MM.1S (cell line): ENCODE measurements around the gene DNAJC27.

ENCODE experiments used
- DNase-seq: peaks from one replicate; pipeline ENCODE4 v3.0.0-alpha.2; 2015
- H2AFZ ChIP-seq: fragments of 300-600 bp; sonication (generic); 2 replicates; pipeline ENCODE4 v1.6.0; 2016; ENCODE audit warnings: antibody characterized with exemption, low read length
- H3F3A ChIP-seq: fragments of 300-600 bp; sonication (generic); 2 replicates; pipeline ENCODE4 v1.6.1; 2016; ENCODE audit warnings: mild to moderate bottlenecking, antibody characterized with exemption, low read length, moderate library complexity, mixed read lengths; ENCODE audit not compliant: insufficient read depth
- H3K27ac ChIP-seq: fragments of 300-600 bp; sonication (generic); 2 replicates; pipeline ENCODE4 v1.5.1; 2016; ENCODE audit warnings: mild to moderate bottlenecking, low read length
- H3K27me3 ChIP-seq: fragments of 300-600 bp; sonication (generic); replicated peaks from 2 replicates; pipeline ENCODE4 v1.6.0; 2016; ENCODE audit warnings: low read length; ENCODE audit not compliant: insufficient read depth
- H3K36me3 ChIP-seq: fragments of 300-600 bp; sonication (generic); replicated peaks from 2 replicates; pipeline ENCODE4 v1.6.1; 2016; ENCODE audit warnings: mild to moderate bottlenecking, low read length, mixed read lengths; ENCODE audit not compliant: insufficient read depth
- H3K4me1 ChIP-seq: fragments of 300-600 bp; sonication (generic); 2 replicates; pipeline ENCODE4 v1.6.1; 2016; ENCODE audit warnings: low read length, mixed read lengths
- H3K4me2 ChIP-seq: fragments of 300-600 bp; sonication (generic); 2 replicates; pipeline ENCODE4 v1.6.0; 2016; ENCODE audit warnings: low read depth, low read length
- H3K4me3 ChIP-seq: fragments of 300-600 bp; sonication (generic); 2 replicates; pipeline ENCODE4 v1.5.1; 2016; ENCODE audit warnings: low read length, mixed read lengths
- H3K79me2 ChIP-seq: fragments of 300-600 bp; sonication (generic); 2 replicates; pipeline ENCODE4 v1.6.1; 2016; ENCODE audit warnings: mixed run types, low read length, mixed read lengths
- H3K9ac ChIP-seq: fragments of 300-600 bp; sonication (generic); 2 replicates; pipeline ENCODE4 v1.6.1; 2016; ENCODE audit warnings: low read length, mixed read lengths
- H3K9me2 ChIP-seq: fragments of 300-600 bp; sonication (generic); replicated peaks from 2 replicates; pipeline ENCODE4 v1.6.1; 2016; ENCODE audit warnings: mild to moderate bottlenecking, low read length, mixed read lengths; ENCODE audit not compliant: insufficient read depth
- H3K9me3 ChIP-seq: fragments of 300-600 bp; sonication (generic); replicated peaks from 2 replicates; pipeline ENCODE4 v1.6.1; 2016; ENCODE audit warnings: mild to moderate bottlenecking, low read length, mixed read lengths; ENCODE audit not compliant: insufficient read depth
- H4K20me1 ChIP-seq: fragments of 300-600 bp; sonication (generic); 2 replicates; pipeline ENCODE4 v1.6.1; 2016; ENCODE audit warnings: mild to moderate bottlenecking, low read length, moderate library complexity, mixed read lengths; ENCODE audit not compliant: insufficient read depth
- CTCF ChIP-seq: fragments of 300-600 bp; sonication (generic); IDR thresholded peaks from 2 replicates; pipeline ENCODE4 v1.5.1; 2016; ENCODE audit warnings: antibody characterized with exemption, low read length, mixed read lengths
- EZH2 ChIP-seq: fragments of 300-600 bp; sonication (generic); optimal IDR thresholded peaks from 2 replicates; pipeline ENCODE3; 2017; ENCODE audit warnings: low read depth, mild to moderate bottlenecking, antibody characterized with exemption, low read length, mixed read lengths
- EZH2phosphoT487 ChIP-seq: fragments of 300-600 bp; sonication (generic); IDR thresholded peaks from 2 replicates; pipeline ENCODE4 v1.6.1; 2018; ENCODE audit warnings: antibody characterized with exemption, low read length

Gene DNAJC27

GRCh38 chr2:24914713-24915112 lies 57.0 kb downstream of the DNAJC27 start:
- Histone ChIP-seq H3K4me3 (no peak overlapping the region), H4K20me1 (peaks cover 14% of the 10 kb centered on the region), H3K36me3 (peaks cover 2% of the 10 kb centered on the region), H3K4me2 (no peak overlapping the region), H3K79me2 (peaks cover 97% of the 10 kb centered on the region), H3K27me3 (no peaks in the 10 kb centered on the region), H3F3A (0 out of 2 replicates have a peak, but pooled peaks cover 4% of the 10 kb centered on the region), H3K9ac (no peak overlapping the region), H3K9me2 (no peaks in the 10 kb centered on the region), H3K4me1 (peaks cover 16% of the 10 kb centered on the region), H3K9me3 (no peaks in the 10 kb centered on the region), H3K27ac (no peak overlapping the region), H2AFZ (no peak overlapping the region)
- DNase-seq: no peak
- TF ChIP-seq EZH2phosphoT487: no peak
- TF ChIP-seq CTCF: no peak
- no peak for TF ChIP-seq EZH2

- Histone ChIP-seq H3K36me3 (peaks cover 2% of the 10 kb centered on the region), H3K4me1 (peaks cover 16% of the 10 kb centered on the region), H3K9me2 (no peaks in the 10 kb centered on the region), H3K4me3 (no peak overlapping the region), H3K9me3 (no peaks in the 10 kb centered on the region), H4K20me1 (peaks cover 14% of the 10 kb centered on the region), H3K27ac (no peak overlapping the region), H2AFZ (no peak overlapping the region), H3K79me2 (peaks cover 99% of the 10 kb centered on the region), H3K27me3 (no peaks in the 10 kb centered on the region), H3K4me2 (no peak overlapping the region), H3F3A (no peaks in the 10 kb centered on the region), H3K9ac (no peak overlapping the region)
- TF ChIP-seq CTCF: no peak
- no peak for TF ChIP-seq EZH2
- no peak for TF ChIP-seq EZH2phosphoT487
- no peak for DNase-seq
Observed at GRCh38 chr2:24913911-24914310, 57.8 kb downstream of the DNAJC27 start.

GRCh38 chr2:24912986-24913385 lies 58.8 kb downstream of the DNAJC27 start:
- TF ChIP-seq EZH2 (no peak), CTCF (no peak), EZH2phosphoT487 (no peak)
- Histone ChIP-seq H3K4me3 (no peak overlapping the region), H3K4me2 (no peak overlapping the region), H3K27ac (no peak overlapping the region), H4K20me1 (peaks cover 9% of the 10 kb centered on the region), H3K27me3 (no peaks in the 10 kb centered on the region), H3K4me1 (peaks cover 7% of the 10 kb centered on the region; the same call in 1 of the 2 replicates), H3F3A (no peaks in the 10 kb centered on the region; the same call in 1 of the 2 replicates), H3K9ac (no peak overlapping the region), H3K79me2 (peaks cover 98% of the 10 kb centered on the region), H2AFZ (no peak overlapping the region), H3K9me3 (no peaks in the 10 kb centered on the region), H3K36me3 (peaks cover 2% of the 10 kb centered on the region), H3K9me2 (no peaks in the 10 kb centered on the region)
- DNase-seq: no peak
